ENCODE measurements around the gene PRTFDC1. TPM values are rescaled to one million over a fixed set of nuclear protein-coding genes. Genes with fewer than 3 reads are reported as not detected.

Gene PRTFDC1
- total RNA-seq, 1 experiment from 2014 or later: not detected

Other genes with a start within 250 kb of the PRTFDC1 start
- gene ARHGAP21, start 228.7 kb downstream of the PRTFDC1 start, total RNA-seq (2021; ENCODE audit: unreplicated experiment): 47.7 TPM
- 0.32 TPM for gene ENKUR, start 63.6 kb upstream of the PRTFDC1 start, total RNA-seq (2021; ENCODE audit: unreplicated experiment)
- gene THNSL1, start 64.0 kb upstream of the PRTFDC1 start, total RNA-seq (2021; ENCODE audit: unreplicated experiment): 7.7 TPM
- 2.9 TPM for gene GPR158, start 222.4 kb upstream of the PRTFDC1 start, total RNA-seq (2021; ENCODE audit: unreplicated experiment)

Measured in HCT116 (cell line).